C4-2B (cell line): ENCODE results near the gene DCLK1.

ENCODE experiments used
- H3K27ac ChIP-seq: fragments of 450-650 bp; 2 replicates; pipeline ENCODE4 v1.5.1; 2017
- ZFX ChIP-seq: fragments of 450-650 bp; IDR thresholded peaks from 2 replicates; pipeline ENCODE4 v1.6.1; 2017
- TF ChIP-seq, protein P1 (sequence below): fragments of 450-650 bp; conservative IDR thresholded peaks from 2 replicates; pipeline ENCODE4 v1.5.1; 2017; ENCODE audit warnings: mild to moderate bottlenecking

DCLK1 gene

DNA sequence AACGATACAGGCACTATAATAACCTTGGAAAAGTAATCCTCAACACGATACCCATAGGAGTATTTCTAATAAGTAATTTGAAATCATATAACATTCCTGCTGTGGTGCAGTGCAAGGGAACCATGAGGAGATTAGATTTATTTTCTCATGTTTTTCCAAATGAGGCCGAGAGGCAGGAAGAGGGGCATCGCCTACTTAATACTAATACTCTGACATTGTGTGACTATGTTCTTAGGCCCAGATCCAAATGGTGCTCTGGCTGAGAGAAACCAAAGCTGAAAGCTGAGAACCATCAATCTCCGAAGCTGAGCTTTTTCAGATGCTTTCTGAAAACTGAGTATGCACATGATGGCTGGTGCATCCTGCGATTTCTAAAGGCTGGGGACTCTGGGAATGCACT, 406.7 kb downstream of the DCLK1 start:
- no peak for TF ChIP-seq ZFX
- TF ChIP-seq, protein P1, sequence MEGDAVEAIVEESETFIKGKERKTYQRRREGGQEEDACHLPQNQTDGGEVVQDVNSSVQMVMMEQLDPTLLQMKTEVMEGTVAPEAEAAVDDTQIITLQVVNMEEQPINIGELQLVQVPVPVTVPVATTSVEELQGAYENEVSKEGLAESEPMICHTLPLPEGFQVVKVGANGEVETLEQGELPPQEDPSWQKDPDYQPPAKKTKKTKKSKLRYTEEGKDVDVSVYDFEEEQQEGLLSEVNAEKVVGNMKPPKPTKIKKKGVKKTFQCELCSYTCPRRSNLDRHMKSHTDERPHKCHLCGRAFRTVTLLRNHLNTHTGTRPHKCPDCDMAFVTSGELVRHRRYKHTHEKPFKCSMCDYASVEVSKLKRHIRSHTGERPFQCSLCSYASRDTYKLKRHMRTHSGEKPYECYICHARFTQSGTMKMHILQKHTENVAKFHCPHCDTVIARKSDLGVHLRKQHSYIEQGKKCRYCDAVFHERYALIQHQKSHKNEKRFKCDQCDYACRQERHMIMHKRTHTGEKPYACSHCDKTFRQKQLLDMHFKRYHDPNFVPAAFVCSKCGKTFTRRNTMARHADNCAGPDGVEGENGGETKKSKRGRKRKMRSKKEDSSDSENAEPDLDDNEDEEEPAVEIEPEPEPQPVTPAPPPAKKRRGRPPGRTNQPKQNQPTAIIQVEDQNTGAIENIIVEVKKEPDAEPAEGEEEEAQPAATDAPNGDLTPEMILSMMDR: no peak
- H3K27ac ChIP-seq: no peak overlapping the region

DNA sequence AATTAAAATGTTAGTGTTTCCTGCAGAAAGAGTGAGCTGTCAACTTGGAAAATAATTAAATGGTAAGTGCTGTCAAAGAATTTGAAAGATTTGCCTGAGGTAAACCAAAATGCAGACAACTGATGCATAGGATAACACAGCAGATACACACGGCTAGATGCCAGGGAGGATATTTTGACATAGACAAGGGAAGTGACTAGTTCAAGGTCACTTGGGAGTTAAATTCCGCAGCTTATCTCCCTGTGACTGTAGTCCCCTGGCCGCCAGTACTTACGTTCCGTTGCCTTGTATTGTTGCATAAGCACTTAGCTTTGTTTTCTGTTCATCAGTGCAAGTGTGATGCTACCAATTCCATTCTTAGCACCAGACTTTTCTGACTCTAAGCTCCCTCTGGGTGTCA, 407.4 kb downstream of the DCLK1 start:
- no peak for TF ChIP-seq ZFX
- TF ChIP-seq, protein P1: no peak
- H3K27ac ChIP-seq: no peak overlapping the region

DNA sequence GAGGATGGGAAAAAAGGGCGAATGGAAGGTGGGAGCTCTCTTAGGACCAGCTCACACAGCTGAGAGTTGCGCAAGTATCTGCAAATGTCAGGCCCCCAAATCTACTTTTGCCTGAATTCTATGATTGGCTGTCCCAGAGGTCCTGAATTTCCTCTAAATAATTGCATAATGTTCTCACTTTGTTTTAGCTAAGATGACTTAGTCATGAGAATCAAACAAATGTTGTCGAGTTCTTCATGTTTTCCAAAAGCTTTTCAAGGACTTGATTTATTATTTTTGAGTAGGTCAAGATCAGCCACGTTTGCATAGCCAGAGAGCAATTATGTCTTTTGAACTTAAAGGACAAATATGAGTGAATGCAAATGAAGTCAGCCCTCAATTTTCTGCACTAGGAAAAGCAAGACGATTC, 408.1 kb downstream of the DCLK1 start:
- TF ChIP-seq, protein P1: no peak
- TF ChIP-seq ZFX: no peak
- H3K27ac ChIP-seq: no peak overlapping the region

DNA sequence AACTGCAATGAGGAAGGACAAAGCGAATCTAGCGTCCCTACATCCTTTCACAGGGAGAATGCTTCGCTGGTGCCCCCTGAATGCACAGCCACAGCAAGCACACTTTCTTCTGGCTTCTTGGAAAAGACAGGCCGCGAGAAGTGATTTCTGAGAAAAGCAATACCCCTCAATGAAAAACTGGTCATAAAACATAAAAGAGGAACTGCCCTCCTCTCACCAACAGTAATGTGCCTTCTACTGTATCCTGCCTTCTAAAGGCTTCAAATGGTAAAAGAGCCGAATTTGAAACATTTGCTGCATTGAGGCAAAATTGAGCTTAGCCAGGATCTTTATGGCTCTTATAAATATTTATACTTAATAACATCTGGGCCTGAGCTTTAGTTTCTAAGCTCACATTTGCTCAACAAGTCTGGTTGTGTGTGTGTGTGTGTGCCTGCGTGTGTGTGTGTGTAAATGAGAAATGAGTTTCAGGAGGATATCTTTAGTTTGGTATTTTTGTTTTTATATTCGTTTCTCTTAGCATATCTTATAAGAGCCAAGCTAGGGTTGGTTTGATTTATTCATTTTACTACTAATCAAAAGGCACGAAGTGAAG, 408.6 kb downstream of the DCLK1 start:
- no peak for TF ChIP-seq ZFX
- TF ChIP-seq, protein P1: no peak
- H3K27ac ChIP-seq: no peak overlapping the region

DNA sequence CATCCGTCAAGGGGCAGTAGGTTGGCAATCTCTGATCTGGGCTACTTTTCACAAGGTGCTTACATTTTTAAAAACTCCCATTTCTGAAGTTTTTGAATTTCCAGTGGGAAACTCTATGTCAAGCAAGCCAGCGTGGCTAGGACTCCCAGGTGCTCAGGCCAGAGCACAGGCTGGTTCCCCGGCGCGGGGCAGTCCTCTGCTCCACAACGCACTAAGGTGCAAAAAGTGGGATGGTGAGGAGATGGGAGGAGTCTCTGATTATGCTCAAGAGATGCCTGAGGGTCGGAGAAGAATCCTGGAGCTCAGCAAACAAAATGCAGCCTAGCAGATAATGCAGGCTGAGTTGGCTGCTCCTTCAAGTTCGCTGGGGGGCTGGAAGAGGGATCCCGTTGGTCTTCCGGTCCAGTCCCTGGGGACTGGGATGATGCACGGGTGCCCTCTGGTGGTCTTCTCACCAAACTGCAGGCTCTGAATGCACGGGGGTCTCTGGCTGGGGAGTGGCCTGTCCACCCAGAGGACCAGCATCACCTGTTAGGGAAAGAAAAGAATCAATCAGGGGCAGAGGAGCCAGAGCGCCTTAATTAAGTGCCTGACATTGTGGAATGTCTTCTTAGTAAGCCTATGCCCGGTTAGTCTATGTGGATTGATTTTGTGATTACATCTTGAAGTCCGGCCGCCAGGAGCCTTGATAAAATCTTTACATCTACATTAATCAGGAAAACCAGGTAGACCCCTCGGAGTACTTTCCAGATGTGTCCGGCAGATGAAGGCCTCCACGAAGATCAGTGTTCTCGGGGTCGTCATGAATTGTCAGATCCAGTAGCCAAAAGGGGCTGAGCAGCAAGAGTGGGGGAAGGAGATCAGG, 410.3 kb downstream of the DCLK1 start:
- H3K27ac ChIP-seq: no peak overlapping the region
- TF ChIP-seq, protein P1: peak; percentile 93
- TF ChIP-seq ZFX: no peak

DNA sequence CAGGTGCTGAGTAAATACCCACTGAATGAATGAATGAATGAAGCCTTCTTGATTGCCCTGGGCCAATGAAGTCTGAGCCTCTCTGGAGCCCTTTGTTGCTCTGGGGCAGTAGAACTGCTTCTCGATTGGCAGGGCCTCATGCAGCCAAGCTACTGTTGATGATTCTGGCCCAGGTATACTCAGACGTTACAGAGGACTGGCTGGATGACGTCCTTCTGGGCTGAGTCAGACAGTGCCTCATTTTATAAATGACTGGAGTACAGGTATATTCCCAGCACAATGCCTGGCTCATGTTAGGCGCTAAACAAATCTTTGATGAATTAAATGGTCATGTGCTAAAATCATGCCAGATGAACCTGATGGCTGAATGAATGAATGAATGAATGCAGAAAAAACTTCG, 410.9 kb downstream of the DCLK1 start:
- TF ChIP-seq, protein P1: no peak
- no peak for TF ChIP-seq ZFX
- no peak overlapping the region for H3K27ac ChIP-seq
